Femur (tissue), 1 donor: ENCODE data around the gene ZNF697.
"Not testable (repeated sequence)": the region's sequence is repeated elsewhere in the genome, so short reads cannot be mapped to it uniquely, and the experiment has no call there.

Experiments
- DNase-seq: peaks from one replicate; pipeline ENCODE4 v3.0.0-alpha.2; 2017

The ZNF697 gene

DNA sequence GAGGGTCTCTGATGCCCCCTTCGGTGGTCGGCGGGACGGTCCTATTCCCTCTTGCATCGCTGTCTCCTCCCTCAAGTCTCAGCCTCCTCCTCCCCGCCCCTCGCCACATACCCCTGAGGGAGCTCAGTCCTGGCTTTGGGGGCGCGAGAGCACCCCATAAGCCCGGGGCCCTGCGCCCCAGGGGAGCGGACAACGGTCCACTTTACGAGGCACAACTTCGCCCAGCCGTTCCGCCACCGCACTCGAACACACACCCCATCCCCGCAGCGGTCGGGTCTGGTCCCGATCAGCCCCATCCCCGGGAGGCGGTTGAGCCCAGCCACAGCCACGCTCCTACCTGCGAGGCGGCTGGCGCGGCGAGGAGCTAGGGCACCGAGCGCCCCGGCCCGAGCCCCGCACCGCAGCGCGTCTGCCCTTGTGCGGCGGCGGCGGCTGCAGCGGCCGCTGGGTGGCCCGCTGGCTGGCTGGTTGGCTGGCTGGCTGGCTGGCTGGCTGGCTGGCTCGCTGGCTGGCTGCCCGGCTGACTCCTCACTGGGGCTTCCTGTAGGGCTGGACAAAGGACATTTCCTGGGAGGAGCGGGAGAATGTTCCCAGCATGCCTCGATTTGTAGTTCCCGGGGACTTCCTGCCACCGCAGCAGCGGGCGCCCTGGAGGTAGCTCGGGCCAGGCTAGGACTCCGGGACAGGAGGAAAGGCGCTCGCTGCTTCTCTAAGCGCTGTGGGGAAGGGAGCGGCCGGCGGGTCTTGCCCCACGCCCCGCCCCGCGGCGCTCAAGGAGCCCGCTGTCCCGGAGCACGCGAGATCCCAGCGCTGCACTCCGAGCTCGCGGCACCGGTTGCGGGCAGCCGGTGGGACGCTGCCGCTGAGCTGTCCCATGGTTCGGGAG lies at the start of gene ZNF697:
Gene ZNF697 (minus strand): TSS at position 533 of the 886 bp plus-strand sequence. CDS start 22,166 bp downstream, outside the sequence.
- DNase-seq, result peak; percentile 95

DNA sequence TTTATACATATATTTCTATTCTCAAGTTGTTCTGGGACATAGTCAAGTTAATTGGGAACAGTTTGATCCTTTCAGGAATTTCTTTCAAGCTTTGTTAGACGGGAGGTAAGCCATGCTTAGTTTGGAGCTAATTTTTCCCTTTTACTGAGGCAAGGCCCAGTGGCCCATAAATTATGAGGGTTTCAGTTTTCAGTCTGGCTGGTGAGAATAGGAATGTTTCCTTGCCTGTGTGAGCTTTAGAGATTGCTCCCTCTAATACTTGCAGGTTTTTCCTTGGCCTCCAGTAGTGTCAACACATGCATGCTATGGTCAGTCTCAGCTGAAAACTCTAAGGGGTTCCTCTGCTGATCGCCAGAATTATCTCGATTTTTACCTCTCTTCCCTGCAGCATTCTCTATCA lies 49.5 kb upstream of the ZNF697 start:
- no peak for DNase-seq

DNA sequence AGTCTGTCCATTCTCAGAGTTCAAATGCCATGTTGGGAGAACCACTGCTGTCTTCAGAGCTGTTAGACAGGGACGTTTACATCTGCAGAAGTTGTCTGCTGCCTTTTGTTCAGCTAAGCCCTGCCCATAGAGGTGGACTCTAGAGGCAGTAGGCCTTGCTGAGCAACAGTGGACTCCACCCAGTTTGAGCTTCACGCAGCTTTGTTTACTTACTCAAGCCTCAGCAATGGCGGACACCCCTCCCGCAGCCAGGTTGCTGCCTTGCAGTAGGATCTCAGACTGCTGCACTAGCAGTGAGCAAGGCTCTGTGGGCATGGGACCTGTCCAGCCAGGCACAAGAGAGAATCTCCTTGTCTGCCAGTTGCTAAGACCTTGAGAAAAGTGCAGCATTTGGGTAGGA lies 48.8 kb upstream of the ZNF697 start:
- not testable (repeated sequence) for DNase-seq

- no peak for DNase-seq
Measured at GRCh38 chr1:119689511-119689910, 41.4 kb upstream of the ZNF697 start.

- DNase-seq, result no peak
Measured at GRCh38 chr1:119688810-119689209, 40.7 kb upstream of the ZNF697 start.

GRCh38 chr1:119687434-119688079 lies 39.5 kb upstream of the ZNF697 start:
- DNase-seq, result no peak

GRCh38 chr1:119686661-119687060 lies 38.6 kb upstream of the ZNF697 start:
- no peak for DNase-seq

GRCh38 chr1:119683893-119684292 lies 35.8 kb upstream of the ZNF697 start:
- DNase-seq, result no peak

DNA sequence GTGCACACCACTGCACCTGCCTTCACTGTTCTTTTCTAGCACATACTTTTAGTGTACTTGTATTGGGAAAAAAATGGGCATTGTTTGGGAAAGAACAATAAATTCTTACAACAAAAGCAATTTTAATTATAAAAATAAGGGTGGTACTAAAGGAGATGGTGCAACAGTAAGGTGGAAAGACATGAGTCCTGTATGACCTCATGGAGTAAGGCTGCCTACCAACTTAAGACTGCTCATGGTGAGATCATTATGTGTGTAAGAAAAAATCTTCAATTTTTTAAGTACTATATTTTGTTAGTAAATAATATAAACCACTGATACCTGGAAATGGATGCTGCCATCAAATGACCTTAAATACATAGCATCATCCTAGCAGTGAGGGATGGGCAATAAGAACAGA lies 34.1 kb upstream of the ZNF697 start:
- DNase-seq, result no peak

- no peak for DNase-seq
Measured at GRCh38 chr1:119681560-119681959, 33.5 kb upstream of the ZNF697 start.

GRCh38 chr1:119680723-119681122 lies 32.7 kb upstream of the ZNF697 start:
- DNase-seq, result no peak

DNA sequence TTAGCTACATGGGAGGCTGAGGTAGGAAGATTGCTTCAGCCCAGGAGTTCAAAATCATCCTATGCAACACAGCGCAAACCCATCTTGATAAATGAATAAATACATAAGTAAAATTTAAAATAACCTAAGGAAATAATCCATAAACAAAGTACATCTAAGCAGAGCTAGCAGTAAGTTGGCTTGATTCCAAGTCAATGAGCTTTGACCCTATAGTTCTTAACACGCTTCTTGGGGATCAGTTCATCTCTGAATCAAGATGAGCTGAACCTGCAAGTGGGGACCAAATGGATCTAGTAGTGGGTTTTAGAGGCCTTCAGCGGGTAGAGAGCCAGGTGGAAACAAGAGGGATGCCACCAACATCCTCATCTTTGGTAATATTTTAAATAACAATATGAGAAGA lies 32.1 kb upstream of the ZNF697 start:
- no peak for DNase-seq

DNA sequence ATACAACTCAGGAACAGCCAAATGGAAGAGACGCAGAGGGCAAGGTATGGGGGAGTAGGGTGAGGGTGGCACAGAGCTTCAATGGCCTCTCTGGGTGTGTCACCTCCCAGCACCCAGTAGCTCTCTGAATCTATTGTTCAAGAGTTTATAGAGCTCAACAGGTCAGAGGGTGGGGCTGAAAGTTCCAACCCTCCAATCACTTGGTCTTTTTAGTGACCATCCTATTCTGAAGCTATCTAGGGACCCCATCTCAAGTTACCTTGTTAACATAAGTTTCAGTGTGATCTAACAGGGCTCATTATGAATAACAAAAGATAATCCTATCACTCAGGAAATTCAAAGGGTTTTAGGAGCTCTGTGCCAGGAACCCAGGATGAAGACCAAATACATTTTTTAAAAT lies 31.2 kb upstream of the ZNF697 start:
- no peak for DNase-seq

GRCh38 chr1:119676571-119677206 lies 28.6 kb upstream of the ZNF697 start:
- DNase-seq, result no peak

DNA sequence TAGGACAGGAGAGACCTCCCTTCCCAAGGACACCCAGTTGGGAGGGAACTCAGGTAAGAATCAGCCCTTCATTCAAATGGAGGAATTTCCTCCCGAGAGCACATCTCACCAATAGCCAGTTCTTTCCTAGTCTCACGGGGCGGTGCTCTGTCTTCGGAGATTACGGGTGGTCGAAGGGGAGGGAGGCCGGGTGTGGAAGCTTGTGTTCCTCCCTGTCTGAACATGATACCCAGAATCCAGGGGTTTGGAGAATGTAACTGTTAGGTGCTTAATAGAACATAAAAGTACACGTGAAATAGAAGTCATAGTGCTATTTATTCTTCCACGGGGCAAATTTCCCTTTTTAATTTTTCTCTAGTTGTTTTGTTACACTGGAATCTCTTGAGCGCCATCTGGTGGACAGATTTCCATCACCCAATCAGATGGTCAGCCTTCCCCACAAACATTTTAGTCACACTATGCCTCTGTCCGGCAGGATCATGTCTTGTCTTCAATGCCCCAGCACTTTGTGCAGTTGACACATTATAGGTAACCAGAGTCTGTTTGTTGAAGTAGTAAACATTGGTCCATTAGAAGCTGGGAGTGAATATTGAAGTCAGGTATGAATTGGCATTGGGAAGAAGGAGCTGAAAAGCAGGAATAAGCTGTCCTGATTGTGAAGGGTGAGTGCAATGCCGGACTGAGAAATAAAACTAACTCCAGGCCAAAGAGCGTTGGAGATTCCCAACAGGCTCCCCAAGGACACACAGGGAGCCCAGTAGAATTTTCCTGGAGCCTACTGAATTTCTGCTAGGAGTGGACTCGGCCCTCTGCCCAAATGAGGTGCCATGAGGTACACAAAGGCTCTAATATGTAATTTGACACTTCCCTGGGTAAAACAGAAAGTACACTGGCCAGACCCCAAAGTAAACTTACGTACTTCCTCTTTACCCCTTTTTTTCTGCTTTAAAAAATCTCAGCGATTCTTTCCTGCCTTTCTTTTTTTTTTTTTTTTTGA lies 27.6 kb upstream of the ZNF697 start:
- peak; percentile 87 for DNase-seq

DNA sequence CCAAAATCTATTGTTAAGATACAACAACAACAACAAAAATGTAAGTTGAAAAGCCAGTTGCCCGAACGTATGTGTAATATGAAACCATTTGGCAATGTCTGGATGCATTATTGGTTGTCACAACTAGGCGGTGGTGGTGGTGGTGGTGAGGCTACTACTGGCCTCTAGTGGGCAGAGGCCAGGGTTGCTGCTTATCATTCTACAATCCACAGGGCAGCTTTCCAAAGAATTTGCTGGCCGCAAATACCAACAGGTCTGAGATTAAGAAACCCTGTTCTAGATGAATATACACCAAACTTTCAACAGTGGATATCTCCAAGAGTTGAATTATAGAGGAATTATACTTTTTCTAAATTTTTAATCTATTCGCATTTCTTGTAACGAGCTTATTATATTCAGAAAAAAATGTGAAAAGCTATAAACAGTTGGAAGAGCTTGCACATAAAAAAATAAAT lies 26.8 kb upstream of the ZNF697 start:
- DNase-seq, result peak; percentile 47

- no peak for DNase-seq
Measured at GRCh38 chr1:119674111-119674526, 26.1 kb upstream of the ZNF697 start.

DNA sequence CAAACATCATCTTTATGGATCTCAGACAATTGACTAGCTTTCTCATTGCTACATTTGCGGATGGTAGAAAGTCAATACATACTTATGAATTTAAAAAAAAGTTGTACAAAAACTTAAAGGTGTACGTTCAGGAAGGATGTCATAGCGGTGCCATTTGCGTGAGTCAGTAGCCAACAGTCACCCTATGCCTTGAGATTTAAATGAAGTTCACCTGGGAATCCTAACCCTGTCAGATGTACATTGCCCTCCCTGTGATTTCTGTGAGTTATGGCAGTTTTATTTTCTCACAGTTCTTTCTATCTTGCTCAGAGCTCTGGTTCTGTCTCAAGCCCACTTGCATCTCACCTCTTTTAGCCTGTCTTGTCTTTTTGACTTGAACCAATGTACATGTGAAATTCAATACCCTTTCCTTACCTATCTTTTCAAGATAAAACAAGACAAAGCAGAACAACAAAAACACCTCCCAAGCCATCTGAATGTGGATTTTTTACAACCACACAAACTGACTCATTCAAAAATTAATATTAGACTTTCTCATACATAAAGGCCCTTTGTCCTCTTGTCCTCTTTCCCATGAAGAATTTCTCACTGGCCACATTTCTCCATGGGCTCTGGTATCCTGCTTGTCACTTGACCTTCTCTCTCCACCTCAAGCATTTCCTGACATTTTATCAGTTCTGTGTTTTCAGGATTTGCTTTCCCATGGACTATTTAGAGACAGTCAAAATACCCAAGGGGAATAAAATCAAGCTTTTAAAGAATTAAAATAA lies 25.3 kb upstream of the ZNF697 start:
- DNase-seq, result no peak

DNA sequence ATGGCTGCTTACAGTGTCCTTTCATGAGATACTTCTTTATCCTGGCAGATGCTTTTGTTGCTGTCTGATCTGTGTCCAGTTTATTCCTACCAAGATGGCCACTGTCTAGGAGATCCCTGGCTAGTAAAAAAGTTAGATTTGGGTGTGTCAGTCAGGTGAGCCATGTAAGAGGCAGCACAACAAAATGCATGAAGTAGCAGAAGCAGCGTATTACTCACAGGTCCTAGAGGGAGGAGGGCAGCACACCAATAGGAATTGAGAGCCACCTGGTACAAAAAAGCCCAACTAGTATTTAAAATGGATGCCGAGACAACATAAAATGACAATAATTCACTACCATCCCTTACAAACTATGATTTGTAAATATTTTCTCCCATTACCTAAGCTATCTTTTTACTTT lies 22.8 kb upstream of the ZNF697 start:
- DNase-seq, result no peak

DNA sequence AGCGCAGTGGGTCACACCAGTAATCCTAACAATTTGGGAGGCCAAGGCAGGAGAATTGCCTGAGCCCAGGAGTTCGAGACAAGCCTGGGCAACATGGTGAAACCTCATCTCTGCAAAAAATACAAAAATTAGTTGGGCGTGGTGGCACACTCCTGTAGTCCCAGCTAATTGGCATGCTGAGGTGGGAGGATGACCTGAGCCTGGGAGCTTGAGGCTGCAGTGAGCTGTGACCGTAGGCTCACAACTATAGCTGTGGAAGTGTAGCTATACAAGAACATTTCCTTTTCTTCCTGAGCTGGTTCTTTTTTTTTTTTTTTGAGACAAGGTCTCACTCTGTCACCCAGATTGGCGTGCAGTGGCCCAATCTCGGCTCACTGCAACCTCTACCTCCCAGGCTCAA lies 19.1 kb upstream of the ZNF697 start:
- DNase-seq, result no peak

DNA sequence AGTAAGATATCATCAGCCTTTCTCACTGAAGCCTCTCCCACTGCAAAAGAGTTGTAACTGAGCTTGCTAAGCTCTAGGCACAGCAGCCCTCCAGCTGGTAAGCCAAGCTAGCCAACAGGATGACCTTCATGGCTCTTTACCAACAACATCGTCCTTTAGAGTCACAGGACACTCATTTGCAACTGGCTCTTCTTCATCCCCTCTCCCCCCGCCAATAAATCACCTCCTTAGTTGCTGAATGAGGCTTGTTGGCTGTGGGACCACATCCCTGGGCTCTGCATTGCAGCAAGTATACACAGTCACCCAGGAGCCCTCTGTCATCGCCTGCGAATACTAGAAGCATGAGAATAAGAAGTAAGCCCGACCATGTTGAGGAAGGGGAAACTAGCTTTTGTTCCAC lies 16.0 kb upstream of the ZNF697 start:
- DNase-seq, result no peak

GRCh38 chr1:119662034-119662437 lies 14.0 kb upstream of the ZNF697 start:
- no peak for DNase-seq
